Hepatocyte (in vitro differentiated cells): ENCODE measurements around the gene MISP3. TPM values are rescaled to one million over a fixed set of nuclear protein-coding genes. Genes with fewer than 3 reads are reported as not detected.
A peak's percentile ranks its signal among the peaks of the same experiment; 100 is the strongest.

ENCODE experiments used
- DNase-seq: peaks from one replicate; pipeline ENCODE4 v3.0.0-alpha.2; 2016; ENCODE audit warnings: low spot score
- H2AFZ ChIP-seq: fragments of 200-600 bp; sonication (generic); 2 replicates; pipeline ENCODE4 v1.6.0; 2016; ENCODE audit warnings: antibody characterized with exemption, mild to moderate bottlenecking
- H3K27ac ChIP-seq: fragments of 200-600 bp; sonication (generic); 2 replicates; pipeline ENCODE4 v1.5.1; 2016; ENCODE audit warnings: mild to moderate bottlenecking
- H3K27me3 ChIP-seq: fragments of 200-600 bp; sonication (generic); 2 replicates; pipeline ENCODE4 v1.6.1; 2016
- H3K36me3 ChIP-seq: fragments of 200-600 bp; sonication (generic); replicated peaks from 2 replicates; pipeline ENCODE4 v1.5.1; 2016; ENCODE audit warnings: low read depth; ENCODE audit not compliant: insufficient read depth
- H3K4me1 ChIP-seq: fragments of 200-600 bp; sonication (generic); 2 replicates; pipeline ENCODE4 v1.5.1; 2016; ENCODE audit warnings: mild to moderate bottlenecking, moderate library complexity; ENCODE audit not compliant: insufficient read depth
- H3K4me2 ChIP-seq: fragments of 200-600 bp; sonication (generic); 2 replicates; pipeline ENCODE4 v1.6.0; 2016
- H3K4me3 ChIP-seq: fragments of 200-600 bp; sonication (generic); 2 replicates; pipeline ENCODE4 v1.5.1; 2016; ENCODE audit warnings: mild to moderate bottlenecking
- H3K79me2 ChIP-seq: fragments of 200-600 bp; sonication (generic); 2 replicates; pipeline ENCODE4 v1.6.0; 2017; ENCODE audit warnings: mild to moderate bottlenecking
- H3K9me2 ChIP-seq: fragments of 200-600 bp; sonication (generic); replicated peaks from 2 replicates; pipeline ENCODE4 v1.6.0; 2017; ENCODE audit warnings: mild to moderate bottlenecking; ENCODE audit not compliant: insufficient read depth
- H3K9me3 ChIP-seq: fragments of 200-600 bp; sonication (generic); 2 replicates; pipeline ENCODE4 v1.5.1; 2016; ENCODE audit warnings: low read depth, mild to moderate bottlenecking
- H4K20me1 ChIP-seq: fragments of 200-600 bp; sonication (generic); 2 replicates; pipeline ENCODE4 v1.6.0; 2016; ENCODE audit warnings: mild to moderate bottlenecking; ENCODE audit not compliant: insufficient read depth, poor library complexity, severe bottlenecking
- CTCF ChIP-seq: fragments of 200-600 bp; sonication (generic); IDR thresholded peaks from 2 replicates; pipeline ENCODE4 v1.5.1; 2016; ENCODE audit warnings: antibody characterized with exemption, mild to moderate bottlenecking; ENCODE audit not compliant: poor library complexity
- EZH2 ChIP-seq: fragments of 200-600 bp; sonication (generic); IDR thresholded peaks from 2 replicates; pipeline ENCODE4 v1.6.1; 2016; ENCODE audit warnings: antibody characterized with exemption, mild to moderate bottlenecking, borderline replicate concordance
- EZH2phosphoT487 ChIP-seq: fragments of 200-600 bp; sonication (generic); IDR thresholded peaks from one replicate; pipeline ENCODE4 v1.6.1; 2018; ENCODE audit warnings: antibody characterized with exemption, mild to moderate bottlenecking, low read depth, moderate library complexity; ENCODE audit not compliant: unreplicated experiment, severe bottlenecking
- WGBS: methylation state at CpG from one replicate; pipeline ENCODE4 v1.1.6; 2016; ENCODE audit warnings: low lambda C conversion rate; ENCODE audit errors: missing lambda C conversion rate; 5-methylcytosine and 5-hydroxymethylcytosine counted together
- polyA plus RNA-seq: library from polyadenylated mRNA; unstranded; fragments of >200 nt; fragmentation: Nextera tagmentation; extraction: Ambion mirVana; gene quantifications from 2 replicates; pipeline ENCODE4 v1.2.1, GENCODE V29; 2016
- total RNA-seq: library from RNA; depleted of rRNA; stranded (reverse); fragments of >200 nt; gene quantifications from 2 replicates; pipeline ENCODE4 v1.2.3, GENCODE V29; 2014

MISP3 gene
- total and polyA plus RNA-seq, 2 experiments from 2014 or later, result 4.9 to 13.1 TPM

- no peaks in the 10 kb centered on the region for H3K27me3 ChIP-seq
- DNase-seq, result peak; percentile 34
- H3K9me2 ChIP-seq, result no peaks in the 10 kb centered on the region
- H2AFZ ChIP-seq, result no peak overlapping the region
- TF ChIP-seq CTCF (peak; percentile 15), EZH2phosphoT487 (no peak)
- no peaks in the 10 kb centered on the region for H3K4me1 ChIP-seq
- H3K36me3 ChIP-seq, result no peaks in the 10 kb centered on the region
- H3K9me3 ChIP-seq, result no peaks in the 10 kb centered on the region
- peaks cover 7% of the 10 kb centered on the region for H4K20me1 ChIP-seq
- H3K4me2 ChIP-seq, result peak overlapping the region; percentile 92
- 10% methylated on average over 16 of the region's 16 CpGs for WGBS
- H3K4me3 ChIP-seq, result peak overlapping the region; percentile 52
- peaks cover 6% of the 10 kb centered on the region for H3K79me2 ChIP-seq
- H3K27ac ChIP-seq, result no peak overlapping the region
Observed at GRCh38 chr19:14089412-14089661, 16.8 kb downstream of the MISP3 start.

- H2AFZ ChIP-seq, result no peak overlapping the region
- H3K9me3 ChIP-seq, result no peaks in the 10 kb centered on the region
- H3K4me3 ChIP-seq, result peak overlapping the region; percentile 79
- WGBS, result under 1% methylated on average over 69 of the region's 142 CpGs
- peak overlapping the region; percentile 96 for H3K4me2 ChIP-seq
- peak; percentile 79 for DNase-seq
- H3K27ac ChIP-seq, result peak overlapping the region; percentile 79
- peaks cover 6% of the 10 kb centered on the region for H3K79me2 ChIP-seq
- no peaks in the 10 kb centered on the region for H3K4me1 ChIP-seq
- no peaks in the 10 kb centered on the region for H3K27me3 ChIP-seq
- H3K36me3 ChIP-seq, result no peaks in the 10 kb centered on the region
- peaks cover 7% of the 10 kb centered on the region for H4K20me1 ChIP-seq
- no peaks in the 10 kb centered on the region for H3K9me2 ChIP-seq
- TF ChIP-seq EZH2phosphoT487 (no peak), EZH2 (no peak), CTCF (no peak)
Observed at GRCh38 chr19:14089662-14090508, 17.3 kb downstream of the MISP3 start.

- Histone ChIP-seq H4K20me1 (peaks cover 7% of the 10 kb centered on the region), H3K9me3 (no peaks in the 10 kb centered on the region), H3K4me2 (peak within 1 kb of the TSS; percentile 96), H3K79me2 (peaks cover 6% of the 10 kb centered on the region), H3K9me2 (no peaks in the 10 kb centered on the region), H3K27ac (peak within 1 kb of the TSS; percentile 98), H3K36me3 (no peaks in the 10 kb centered on the region), H3K4me3 (peak within 1 kb of the TSS; percentile 93), H2AFZ (peak within 1 kb of the TSS; percentile 92), H3K27me3 (no peaks in the 10 kb centered on the region), H3K4me1 (no peaks in the 10 kb centered on the region)
- no peak for TF ChIP-seq CTCF
- TF ChIP-seq EZH2phosphoT487, result no peak
- TF ChIP-seq EZH2, result no peak
- peak; percentile 95 for DNase-seq
- WGBS, result no CpG with 5 or more reads among the region's 65 CpGs
Observed at GRCh38 chr19:14090509-14091080, 18.0 kb downstream of the MISP3 start, which contains the start of gene SAMD1. Gene SAMD1, minus strand, starts transcription at chr19:14090751.
